ENCODE results near the gene APC2.

Gene APC2

DNA sequence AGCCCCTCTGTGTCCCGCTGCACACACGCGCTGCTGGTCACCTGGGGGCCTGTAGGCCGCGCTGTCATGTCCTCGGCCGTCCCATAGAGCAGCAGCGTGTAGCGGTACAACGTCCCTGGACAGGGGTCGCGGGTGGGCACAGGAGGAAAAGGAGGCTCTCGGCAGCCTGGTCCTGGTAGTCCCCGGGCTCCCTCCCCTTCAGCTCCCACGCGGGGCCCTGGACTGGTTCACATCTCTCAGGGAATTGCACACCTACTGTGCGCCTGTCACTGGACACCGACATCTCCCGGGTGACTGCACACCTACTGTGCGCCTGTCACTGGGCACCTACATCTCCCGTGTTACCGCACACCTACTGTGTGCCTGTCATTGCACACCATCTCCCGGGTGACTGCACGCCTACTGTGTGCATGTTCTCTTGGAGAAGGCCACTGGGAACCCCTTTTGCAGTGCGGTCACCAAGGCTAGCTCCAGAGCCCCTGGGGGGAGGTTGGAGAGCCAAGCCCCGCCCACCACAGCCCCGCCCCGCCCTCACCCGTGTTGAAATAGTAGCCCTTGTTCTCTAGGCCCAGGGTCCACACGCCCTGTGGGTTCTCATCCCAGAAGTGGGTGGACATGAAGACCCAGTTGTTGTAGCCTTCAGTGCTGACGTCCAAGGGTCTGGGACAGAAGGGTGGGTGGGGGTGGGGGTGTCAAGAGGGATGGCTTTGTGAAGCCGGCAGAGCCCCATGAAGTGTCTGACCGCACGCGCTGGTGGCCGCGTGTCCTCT is 32.6 kb downstream of the APC2 start:
- DNase-seq: no peak

- DNase-seq: no peak
Observed at GRCh38 chr19:1483131-1483978, 33.4 kb downstream of the APC2 start.

DNA sequence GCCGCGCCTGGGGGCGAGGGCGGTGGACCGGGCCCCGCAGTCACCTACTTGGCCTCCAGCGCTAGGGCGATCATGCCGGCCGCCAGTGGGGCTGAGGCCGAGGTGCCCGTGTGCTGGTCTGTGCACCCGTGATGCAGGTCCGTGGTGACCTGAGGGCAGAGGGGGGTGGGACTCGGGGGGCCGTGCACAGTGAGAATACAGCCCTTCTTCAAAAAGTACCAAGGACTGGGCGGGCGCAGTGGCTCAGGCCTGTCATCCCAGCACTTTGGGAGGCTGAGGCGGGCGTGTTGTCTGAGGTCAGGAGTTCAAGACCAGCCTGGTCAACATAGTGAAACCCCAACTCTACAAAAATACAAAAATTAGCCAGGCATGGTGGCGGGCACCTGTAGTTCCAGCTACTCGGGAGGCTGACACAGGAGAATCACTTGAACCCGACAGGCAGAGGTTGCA is 34.1 kb downstream of the APC2 start:
- no peak for DNase-seq

- DNase-seq: no peak
Observed at GRCh38 chr19:1486720-1487575, 37.0 kb downstream of the APC2 start.

DNA sequence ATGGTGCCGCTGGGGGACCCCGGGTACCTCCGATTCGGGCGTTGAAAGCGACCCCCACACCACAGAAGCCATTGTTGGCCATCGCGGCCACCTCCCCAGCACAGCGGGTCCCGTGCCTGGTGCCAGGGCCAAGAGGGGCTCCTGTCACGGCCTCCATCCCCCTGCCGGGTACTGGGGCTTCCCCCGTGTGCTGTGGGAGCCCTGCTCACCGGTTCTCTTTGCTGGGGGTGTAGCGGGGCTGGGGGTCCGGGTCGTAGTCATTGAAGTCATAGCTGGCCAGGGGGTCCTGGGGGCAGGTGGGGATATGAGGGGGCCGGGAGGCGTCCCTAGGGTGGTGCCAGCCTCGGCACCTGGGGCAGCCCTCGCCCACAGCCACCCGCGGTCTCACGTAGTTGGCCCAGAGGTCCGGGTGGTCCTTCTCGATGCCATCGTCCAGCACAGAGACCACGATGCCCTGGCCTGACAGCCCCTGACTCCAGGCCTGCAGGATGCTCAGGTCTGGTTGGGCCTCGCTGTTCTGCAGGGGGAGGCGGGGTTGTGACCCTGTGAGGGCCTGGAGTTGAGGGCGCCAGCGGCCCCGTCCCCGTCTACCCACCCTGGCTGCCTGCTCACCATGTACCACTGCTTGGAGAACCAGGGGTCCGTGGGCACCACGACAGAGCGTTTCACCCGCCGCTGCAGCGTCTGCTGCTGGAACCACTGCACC is 37.8 kb downstream of the APC2 start:
- DNase-seq: no peak

DNA sequence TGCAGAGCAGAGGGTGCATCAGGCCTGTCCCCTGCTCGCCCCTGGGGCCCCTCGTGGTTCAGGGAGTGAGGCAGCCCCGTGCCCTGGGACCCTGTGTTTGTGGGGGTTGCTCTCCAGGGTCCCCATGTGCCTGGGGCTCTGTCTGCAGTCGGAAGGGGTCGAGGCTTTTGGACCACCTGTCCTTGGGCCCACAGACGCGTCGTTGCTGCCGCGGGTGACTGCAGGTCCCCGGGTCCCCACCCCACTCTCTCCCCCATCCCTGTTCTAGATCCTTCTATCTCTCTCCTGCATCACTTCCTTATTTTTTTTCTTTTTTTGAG is 38.3 kb downstream of the APC2 start:
- no peak for DNase-seq

GRCh38 chr19:1489463-1490310 is 39.8 kb downstream of the APC2 start:
- DNase-seq: no peak

- peak; percentile 98 to 99 (median 99) for DNase-seq
Observed at GRCh38 chr19:1490311-1491113, 40.6 kb downstream of the APC2 start, which contains the start of gene PCSK4. Gene PCSK4 (minus strand): TSS chr19:1490350. CDS start chr19:1490346, 4 bp downstream.

GRCh38 chr19:1491114-1491848 is 41.4 kb downstream of the APC2 start, which contains the start of gene REEP6:
Gene REEP6 (plus strand): TSS chr19:1491181. CDS start chr19:1491270, 89 bp downstream.
- DNase-seq: no peak

GRCh38 chr19:1491849-1492170 is 41.9 kb downstream of the APC2 start:
- DNase-seq: no peak

DNA sequence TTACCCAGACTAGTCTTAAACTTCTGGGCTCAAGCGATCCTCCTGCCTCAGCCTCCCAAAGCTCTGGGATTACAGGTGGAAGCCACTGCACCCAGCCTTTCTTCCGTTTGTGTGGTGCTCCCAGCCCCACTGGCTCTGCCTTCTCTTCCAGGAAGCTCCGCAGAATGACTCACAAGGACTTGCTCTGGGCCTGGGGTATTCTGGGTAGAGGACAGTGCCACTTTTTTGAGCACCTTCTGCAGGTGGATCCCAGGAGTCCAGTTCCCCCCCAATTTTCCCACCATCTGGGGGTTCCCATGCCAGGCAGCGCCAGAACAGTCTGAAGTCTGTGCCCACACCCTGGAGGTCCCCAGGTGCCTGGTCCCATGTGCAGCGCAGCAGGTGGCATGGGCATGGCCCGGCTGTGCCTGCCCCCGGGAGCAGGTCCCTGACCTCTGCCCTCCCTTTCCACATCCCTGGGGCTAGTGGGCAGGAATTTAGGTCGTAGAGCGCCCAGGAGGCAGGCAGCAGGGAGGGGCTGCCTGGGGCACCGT is 42.6 kb downstream of the APC2 start:
- no peak for DNase-seq

DNA sequence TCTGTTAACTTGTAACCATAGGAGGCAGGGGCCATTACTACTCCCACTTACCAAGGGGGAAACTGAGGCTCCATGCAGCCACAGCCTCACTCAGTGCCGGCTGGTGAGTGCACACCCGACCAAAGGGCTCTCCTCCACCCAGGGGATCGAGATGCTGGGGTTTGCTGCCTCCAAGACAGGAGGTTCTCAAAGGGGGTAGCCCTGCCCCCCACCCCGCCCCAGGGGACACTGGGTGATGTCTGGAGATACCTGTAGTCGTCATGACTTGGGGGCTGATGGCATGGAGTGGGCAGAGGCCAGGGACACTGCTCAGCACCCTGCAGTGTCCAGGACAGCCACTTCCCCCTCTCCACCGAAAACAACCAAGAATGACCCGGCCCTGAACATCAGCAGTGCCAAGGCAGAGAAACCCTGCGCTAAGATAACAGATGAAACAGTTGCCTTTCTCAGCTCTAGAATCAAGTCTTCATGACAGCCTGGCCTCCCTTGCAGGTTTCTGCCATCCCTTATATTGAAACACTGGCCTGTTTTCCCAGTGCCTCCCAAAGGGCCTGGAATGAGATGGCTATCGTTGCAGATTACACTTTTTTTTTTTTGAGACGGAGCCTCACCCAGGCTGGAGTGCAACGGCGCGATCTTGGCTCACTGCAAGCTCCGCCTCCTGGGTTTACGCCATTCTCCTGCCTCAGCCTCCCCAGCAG is 44.3 kb downstream of the APC2 start:
- DNase-seq: no peak

DNA sequence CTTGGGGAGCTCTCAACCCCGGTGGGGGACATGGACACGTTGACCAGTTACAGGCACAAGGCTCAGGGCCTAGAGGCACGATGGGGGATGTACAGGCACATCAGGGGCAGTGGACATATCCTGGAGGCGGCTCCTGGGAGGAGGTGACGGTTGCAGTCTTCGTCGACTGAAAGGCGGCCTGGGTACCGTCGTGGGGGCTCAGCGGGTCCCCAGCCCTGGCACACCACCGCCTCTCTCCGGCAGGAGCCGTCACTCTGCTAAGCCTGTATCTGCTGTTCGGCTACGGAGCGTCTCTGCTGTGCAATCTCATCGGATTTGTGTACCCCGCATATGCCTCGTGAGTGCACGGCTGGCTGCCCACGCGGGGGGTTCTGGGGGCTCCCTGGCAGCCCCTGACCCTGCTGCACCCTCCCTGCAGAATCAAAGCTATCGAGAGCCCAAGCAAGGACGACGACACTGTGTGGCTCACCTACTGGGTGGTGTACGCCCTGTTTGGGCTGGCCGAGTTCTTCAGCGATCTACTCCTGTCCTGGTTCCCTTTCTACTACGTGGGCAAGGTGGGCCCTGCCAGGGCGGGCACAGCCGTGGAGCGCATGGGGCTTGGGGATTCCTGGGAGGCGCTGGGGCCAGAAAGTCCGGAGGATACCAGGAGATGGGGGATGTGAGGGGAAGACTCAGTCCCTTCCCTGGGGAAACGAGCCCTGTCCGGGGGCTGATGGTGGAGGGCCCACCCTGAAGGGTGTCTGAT is 45.3 kb downstream of the APC2 start:
- no peak for DNase-seq

- DNase-seq: no peak
Observed at GRCh38 chr19:1495799-1496713, 46.1 kb downstream of the APC2 start.

- DNase-seq: no peak
Observed at GRCh38 chr19:1496714-1497577, 47.0 kb downstream of the APC2 start.

Measured in suppressor macrophage treated with lipopolysaccharide for 1 hour (primary cell).